Mononuclear cell (primary cell): ENCODE results near the gene PNPLA5. TPM values are rescaled to one million over a fixed set of nuclear protein-coding genes. Genes with fewer than 3 reads are reported as not detected.
"Not testable (repeated sequence)": the region's sequence is repeated elsewhere in the genome, so short reads cannot be mapped to it uniquely, and the experiment has no call there.

Experiments
- H3K27me3 ChIP-seq: 2 replicates; pipeline ENCODE4 v1.6.0; 2011; ENCODE audit warnings: low read length, control low read depth; ENCODE audit not compliant: insufficient read depth
- H3K4me1 ChIP-seq: 2 replicates; pipeline ENCODE4 v1.5.1; 2011; ENCODE audit warnings: mild to moderate bottlenecking, low read length, control low read depth; ENCODE audit not compliant: insufficient read depth
- H3K4me3 ChIP-seq: 2 replicates; pipeline ENCODE4 v1.5.1; 2011; ENCODE audit warnings: mild to moderate bottlenecking, low read length, moderate library complexity
- H3K9me3 ChIP-seq: 2 replicates; pipeline ENCODE4 v1.5.1; 2011; ENCODE audit warnings: low read depth, mild to moderate bottlenecking, control low read depth, low read length
- total RNA-seq: library from RNA; depleted of rRNA; stranded (reverse); fragments of >200 nt; gene quantifications from one replicate; pipeline ENCODE4 v1.2.3, GENCODE V29; 2012

Gene PNPLA5
- total RNA-seq, 1 donor = not detected

DNA sequence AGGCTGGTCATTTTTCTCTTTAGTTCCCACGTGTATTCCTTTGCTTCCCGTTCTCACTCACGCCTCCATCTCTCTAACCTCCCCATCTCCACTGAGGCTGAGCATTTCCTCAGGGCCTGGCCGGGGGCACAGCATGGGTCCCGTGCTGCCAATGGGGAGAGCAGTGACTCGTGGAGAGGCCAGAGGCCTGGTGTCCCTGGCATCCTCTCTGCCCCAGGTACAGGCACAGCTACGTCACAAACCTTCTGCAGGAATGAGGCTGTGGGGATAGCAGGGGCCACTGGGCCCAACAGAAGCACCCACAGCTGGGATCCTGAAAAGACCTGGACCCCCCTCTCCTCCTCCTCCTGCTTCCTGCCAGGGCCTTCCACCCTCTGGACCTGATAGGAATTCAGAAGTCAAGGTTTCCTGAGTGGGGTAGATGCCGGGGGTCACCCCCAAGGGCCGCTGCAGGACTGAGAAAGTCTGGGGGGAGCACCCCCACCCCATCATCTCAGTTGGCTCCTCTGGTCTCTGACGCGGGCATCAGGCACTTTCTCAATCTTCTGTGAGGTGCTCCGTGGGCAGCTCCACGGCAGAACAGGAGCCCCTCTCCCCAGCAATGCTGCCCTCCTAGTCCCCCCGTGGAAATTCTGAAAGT lies 11.8 kb downstream of the PNPLA5 start:
- Histone ChIP-seq H3K4me1 (no peaks in the 10 kb centered on the region), H3K4me3 (no peak overlapping the region), H3K9me3 (no peaks in the 10 kb centered on the region), H3K27me3 (no peaks in the 10 kb centered on the region)

DNA sequence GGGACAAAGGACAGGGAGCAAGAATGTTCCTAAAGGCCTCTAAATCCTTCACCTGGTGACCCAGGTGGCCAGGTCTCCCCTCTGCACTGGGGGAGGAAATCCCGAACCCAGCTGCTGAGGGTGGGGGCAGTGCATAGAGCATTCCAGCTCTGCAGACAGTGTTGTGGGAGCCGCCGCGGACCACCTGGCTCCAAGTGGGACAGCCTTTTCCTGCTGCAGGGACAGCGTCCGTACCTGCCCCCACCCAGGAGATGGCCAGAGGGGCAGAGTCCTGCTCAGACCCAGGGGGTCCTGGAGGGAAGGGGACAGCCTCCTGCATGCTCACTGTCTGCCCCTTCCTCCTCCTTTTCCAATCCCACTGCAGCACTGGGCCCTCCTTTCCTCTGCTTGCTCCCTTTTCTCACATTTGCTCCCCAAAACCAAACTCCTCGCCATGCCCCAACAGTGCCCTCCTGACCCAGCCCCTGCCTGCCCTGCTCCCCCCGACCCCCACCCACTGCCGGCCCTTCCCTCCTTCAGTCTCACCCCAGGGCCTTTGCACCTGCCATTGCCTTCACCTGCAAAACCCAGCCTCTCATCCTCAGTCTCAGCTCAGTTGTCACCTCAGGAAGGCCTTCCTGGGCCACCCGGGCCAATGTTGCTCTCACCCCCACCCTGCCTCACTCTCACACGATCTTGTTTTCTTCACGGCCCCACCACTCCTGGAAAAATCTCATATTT lies 12.8 kb downstream of the PNPLA5 start:
- Histone ChIP-seq H3K4me3 (no peak overlapping the region), H3K4me1 (no peaks in the 10 kb centered on the region), H3K9me3 (no peaks in the 10 kb centered on the region), H3K27me3 (no peaks in the 10 kb centered on the region)

DNA sequence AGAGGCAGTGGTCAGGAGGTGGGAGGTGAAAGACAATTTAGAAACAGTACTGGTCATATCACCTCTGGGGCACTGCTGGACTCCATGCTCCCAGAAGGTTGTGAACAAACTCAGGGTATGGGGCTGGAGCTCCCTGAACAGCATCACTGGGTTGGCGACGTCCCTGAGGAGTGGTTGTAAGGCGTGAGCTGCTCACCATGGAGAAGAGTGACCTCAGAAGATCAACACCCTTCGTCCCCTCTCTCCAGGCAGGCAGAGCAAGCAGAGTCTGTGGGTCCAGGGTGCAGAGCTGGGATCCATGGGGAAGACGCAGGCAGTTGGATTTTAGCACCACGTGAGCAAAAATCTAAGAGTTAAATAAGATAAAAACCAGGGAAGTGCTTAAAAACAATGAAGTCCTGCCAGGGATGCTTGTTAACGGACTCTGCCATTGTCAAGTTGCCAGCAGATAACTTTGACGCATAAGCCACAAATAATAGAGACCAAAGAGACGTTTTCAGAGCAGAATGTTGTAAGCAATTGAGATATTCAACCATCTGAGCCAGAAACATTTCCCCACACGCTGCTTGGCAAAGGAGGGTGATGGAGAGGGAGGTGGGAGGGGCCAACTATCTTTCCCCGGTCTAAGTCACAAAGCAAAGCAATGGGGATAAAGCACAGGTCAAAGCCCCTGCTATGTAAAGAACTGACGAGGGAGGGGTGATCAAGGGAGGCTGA lies 13.6 kb downstream of the PNPLA5 start:
- H3K4me3 ChIP-seq = no peak overlapping the region
- no peaks in the 10 kb centered on the region for H3K27me3 ChIP-seq
- no peaks in the 10 kb centered on the region for H3K9me3 ChIP-seq
- H3K4me1 ChIP-seq = no peaks in the 10 kb centered on the region

DNA sequence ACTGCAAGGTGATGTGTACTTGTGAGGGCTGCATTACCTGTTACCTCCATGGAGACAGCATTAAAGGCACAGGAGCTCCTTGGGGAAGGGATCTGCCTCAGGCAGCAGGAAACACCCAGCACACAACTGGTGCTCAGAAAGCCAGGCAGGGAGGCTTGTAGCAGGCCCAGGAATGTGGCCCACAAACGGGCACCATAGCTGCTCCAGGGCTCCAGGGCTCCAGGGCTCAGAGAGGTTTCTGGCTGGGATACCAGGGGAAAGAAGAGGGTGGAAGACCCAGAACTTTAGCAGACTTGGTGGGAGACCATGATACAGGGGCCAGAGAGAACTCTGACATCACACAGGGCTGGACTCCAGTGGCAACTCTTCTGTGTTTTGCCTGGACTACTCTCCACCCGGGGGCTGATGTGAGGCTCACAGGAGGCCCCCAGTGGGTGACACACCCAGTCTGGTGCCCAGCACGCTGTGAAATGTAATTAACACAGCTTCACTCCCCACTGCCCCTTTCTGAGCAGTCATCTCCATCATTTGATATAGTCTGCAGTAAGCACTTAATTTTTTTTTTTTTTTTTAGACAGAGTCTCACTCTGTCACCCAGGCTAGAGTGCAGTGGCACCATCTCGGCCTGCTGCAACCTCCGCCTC lies 14.8 kb downstream of the PNPLA5 start:
- Histone ChIP-seq H3K9me3 (no peaks in the 10 kb centered on the region), H3K27me3 (no peaks in the 10 kb centered on the region), H3K4me3 (no peak overlapping the region), H3K4me1 (no peaks in the 10 kb centered on the region)

DNA sequence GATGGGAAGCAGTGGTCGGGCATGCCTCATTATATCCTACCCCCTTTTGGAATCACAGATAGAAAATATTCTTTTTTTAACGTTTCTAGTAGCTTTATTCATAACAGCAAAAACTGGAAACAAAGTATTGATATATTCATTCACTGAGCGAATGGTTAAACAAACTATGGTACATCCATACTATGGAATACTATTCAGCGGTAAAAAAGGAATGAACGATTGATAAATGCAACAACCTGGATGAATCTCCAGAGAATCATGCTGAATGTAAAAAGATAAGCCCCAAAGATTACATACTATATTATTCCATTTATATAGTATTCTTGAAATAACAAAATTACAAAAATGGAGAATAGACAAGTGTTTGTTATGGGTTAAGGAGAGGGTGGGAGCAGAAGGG lies 22.0 kb downstream of the PNPLA5 start:
- peaks cover 3% of the 10 kb centered on the region for H3K27me3 ChIP-seq
- no peak overlapping the region for H3K4me3 ChIP-seq

DNA sequence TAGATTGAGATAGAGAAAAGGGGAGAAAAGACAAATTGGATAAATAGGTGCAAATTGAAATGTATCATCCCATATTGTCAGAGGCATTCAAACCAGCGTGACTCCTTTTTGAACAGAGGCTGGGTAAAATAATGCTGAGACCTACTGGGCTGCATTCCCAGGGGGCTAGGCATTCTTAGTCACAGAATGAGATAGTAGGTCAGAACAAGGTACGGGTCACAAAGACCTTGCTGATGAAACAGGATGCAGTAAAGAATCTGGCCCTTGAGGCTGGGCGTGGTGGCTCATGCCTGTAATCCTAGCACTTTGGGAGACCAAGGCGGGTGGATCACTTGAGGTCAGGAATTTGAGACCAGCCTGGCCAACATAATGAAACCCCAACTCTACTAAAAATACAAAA lies 22.8 kb downstream of the PNPLA5 start:
- not testable (repeated sequence) for H3K27me3 ChIP-seq, H3K9me3 ChIP-seq, H3K4me3 ChIP-seq, H3K4me1 ChIP-seq

More for the DNA sequence above, 22.0 kb downstream of the PNPLA5 start:
- Histone ChIP-seq H3K9me3 (no peaks in the 10 kb centered on the region), H3K4me1 (no peaks in the 10 kb centered on the region)

DNA sequence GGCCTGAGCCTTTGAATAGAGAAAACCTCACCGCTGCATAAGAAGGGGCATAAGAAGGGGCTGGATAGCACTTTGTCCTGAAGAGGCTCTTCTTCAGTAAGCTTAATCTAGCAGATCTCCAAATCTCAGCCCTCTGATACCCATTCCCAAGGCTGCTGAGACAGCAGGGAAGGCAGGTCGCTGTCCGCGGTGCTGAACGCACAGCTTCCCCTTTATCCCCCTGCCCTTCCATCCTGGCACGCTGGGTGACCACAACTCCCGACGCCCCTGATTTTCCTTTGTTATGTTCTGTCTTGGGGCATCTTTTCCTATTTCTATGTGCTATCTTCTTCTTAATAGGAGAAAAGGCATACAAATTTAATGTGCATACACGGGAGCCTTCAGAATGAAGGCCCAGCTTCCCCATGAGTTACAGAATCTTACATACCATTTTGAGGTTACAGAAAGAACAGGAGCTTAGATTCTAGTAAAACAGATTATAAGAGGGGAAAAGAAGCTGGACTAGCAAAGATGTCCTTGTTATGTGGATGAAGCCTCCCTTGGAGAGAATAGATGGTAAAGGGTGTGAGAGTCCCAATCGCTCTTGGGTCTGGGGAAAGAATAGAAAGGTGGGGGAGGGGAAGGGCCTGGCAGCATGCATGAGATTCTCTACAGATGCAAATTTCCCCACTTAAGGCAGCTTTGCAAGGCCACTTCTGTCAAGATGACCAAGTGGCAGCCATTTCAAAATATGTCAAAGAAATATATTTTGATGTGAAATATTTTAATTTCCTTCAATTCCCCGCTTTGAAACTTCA lies 23.8 kb downstream of the PNPLA5 start:
- H3K4me3 ChIP-seq = no peak overlapping the region
- H3K27me3 ChIP-seq = peaks cover 16% of the 10 kb centered on the region
- no peaks in the 10 kb centered on the region for H3K4me1 ChIP-seq
- H3K9me3 ChIP-seq = no peaks in the 10 kb centered on the region

DNA sequence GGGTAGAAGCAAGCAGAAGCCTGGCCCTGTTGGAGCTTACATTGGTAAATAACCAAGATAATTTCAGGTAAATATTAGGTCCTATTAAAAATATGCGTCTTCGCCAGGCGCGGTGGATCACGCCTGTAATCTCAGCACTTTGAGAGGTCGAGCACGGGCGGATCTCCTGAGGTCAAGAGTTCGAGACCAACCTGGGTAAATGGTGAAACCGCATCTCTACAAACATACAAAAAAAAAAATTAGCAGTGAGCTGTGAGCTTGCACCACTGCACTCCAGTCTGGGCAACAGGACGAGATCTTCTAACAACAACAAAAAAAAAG lies 29.0 kb downstream of the PNPLA5 start:
- Histone ChIP-seq H3K9me3 (no peaks in the 10 kb centered on the region), H3K27me3 (peaks cover 29% of the 10 kb centered on the region), H3K4me1 (no peaks in the 10 kb centered on the region), H3K4me3 (no peak overlapping the region)

DNA sequence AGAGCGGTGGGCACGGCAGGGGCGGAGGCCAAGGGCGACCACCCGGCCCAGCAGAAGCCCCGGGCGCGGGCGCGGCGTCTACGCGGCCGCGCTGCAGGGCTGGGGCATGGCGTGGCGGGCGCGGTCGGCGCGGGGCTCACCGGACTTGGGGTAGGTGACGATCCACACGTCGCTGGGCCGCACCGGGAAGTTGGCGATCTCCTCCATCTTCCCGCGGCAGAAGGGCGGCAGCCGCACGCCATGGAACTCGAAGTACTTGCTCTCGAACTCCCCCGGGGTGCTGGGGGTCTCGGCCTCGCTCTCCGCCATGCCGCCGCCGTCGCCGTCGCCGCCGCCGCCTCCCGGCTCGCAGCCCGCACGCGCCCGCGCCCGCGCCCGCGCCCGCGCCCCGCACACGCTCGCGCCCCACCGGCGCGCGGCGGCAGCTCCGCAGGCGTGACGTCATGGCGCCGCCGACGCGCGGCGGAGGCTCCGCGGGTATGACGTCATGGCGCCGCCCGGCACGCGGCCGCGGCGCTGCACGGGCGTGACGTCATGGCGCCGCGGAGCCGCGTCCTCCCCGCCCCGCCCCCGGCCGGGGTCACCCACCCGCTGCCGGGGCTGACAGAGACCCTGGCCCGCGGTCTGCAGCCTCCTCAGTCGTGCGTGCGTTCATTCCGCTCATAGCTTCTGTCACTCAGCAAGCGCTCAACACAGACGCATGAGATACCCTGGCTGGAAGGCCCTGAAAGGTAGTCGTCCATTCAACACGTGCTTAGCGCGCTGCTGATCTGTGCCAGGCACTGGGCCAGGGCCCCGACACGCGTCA lies 29.5 kb downstream of the PNPLA5 start, which contains the start of gene SULT4A1:
Gene SULT4A1, minus strand, starts transcription at position 440 of the 808 bp plus-strand sequence. Its CDS starts 131 bp downstream, at position 309.
- no peaks in the 10 kb centered on the region for H3K9me3 ChIP-seq
- no peaks in the 10 kb centered on the region for H3K4me1 ChIP-seq
- H3K27me3 ChIP-seq = peaks cover 29% of the 10 kb centered on the region
- H3K4me3 ChIP-seq = no peak within 1 kb of the TSS

DNA sequence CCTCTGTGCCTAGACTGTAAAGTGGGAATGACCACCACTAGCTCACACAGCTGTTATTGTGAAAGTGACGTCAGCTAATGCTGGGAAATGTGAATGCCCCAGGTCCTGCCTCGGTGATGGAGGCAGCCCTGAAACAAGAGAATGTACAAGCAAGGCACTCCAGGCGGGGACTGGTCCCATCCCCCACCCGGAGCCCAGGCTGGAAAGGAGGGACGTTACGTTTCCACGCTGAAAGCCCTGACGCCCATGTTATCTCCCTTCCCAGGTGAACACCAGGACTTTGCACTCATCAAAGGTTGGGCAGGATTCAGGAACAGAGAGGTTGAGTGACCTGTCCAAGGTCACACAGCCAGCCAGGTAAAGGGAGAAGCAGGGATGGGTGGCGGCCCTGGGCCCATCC lies 30.3 kb downstream of the PNPLA5 start:
- H3K4me1 ChIP-seq = no peaks in the 10 kb centered on the region
- no peaks in the 10 kb centered on the region for H3K9me3 ChIP-seq
- H3K4me3 ChIP-seq = no peak overlapping the region
- H3K27me3 ChIP-seq = peaks cover 29% of the 10 kb centered on the region

DNA sequence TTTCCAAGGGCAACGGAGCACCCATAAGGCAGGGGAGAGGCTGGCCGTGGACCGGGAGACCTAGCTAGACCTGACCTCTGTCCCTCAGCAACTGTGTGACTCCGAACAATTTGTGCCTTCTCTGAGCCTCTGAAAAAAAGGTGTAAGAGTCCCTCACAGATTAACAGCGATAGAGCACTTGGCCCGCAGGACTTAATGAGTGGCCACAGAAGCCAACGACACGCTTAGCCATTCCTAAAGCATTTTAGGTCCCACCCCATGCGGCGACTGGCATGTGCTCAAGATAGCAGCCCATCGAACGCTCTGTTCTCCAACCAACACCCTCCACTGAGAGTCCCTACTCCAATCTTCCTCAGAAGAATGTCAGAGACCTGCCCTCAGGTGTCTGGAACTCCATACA lies 31.0 kb downstream of the PNPLA5 start:
- no peaks in the 10 kb centered on the region for H3K9me3 ChIP-seq
- H3K4me3 ChIP-seq = no peak overlapping the region
- no peaks in the 10 kb centered on the region for H3K4me1 ChIP-seq
- peaks cover 29% of the 10 kb centered on the region for H3K27me3 ChIP-seq

DNA sequence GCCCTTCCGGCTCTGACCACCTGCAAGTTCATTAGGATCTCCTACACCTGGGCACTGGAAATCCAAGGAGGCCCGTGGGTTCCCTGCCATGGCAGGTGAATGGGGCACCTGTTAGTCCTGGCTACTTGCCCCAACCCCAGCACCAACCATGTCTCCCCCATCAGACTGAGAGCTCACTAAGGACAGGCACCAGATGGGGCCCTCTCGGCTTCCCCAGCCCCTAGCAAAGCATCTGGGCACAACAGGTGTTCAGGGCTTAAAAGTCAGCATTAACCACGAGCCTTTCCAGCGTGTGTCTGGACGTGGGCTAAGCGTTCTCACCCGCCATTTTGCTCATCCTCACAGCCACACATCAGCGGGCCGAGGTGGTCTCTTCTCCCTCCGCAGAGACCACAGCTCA lies 31.7 kb downstream of the PNPLA5 start:
- H3K9me3 ChIP-seq = no peaks in the 10 kb centered on the region
- no peak overlapping the region for H3K4me3 ChIP-seq
- H3K27me3 ChIP-seq = peaks cover 26% of the 10 kb centered on the region
- H3K4me1 ChIP-seq = no peaks in the 10 kb centered on the region

DNA sequence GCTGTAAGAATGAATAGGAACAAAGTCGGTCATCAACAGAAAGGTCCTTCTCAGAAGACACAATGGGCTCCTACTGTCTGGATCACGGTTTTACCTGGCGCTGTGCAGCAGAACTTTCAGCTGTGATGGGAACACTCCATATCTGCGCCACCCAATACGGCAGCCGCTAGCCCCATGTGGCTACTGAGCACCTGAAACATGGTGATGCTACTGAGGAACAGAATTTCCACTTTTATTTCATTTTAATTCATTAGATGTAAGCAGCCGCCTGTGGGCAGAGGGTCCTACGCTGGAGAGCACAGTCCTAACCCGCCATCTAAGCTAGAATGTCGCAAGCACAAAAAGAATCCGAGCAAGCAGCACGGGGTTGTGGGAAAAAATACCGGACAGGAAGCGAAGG lies 32.2 kb downstream of the PNPLA5 start:
- no peak overlapping the region for H3K4me3 ChIP-seq
- no peaks in the 10 kb centered on the region for H3K9me3 ChIP-seq
- H3K27me3 ChIP-seq = peaks cover 26% of the 10 kb centered on the region
- no peaks in the 10 kb centered on the region for H3K4me1 ChIP-seq

DNA sequence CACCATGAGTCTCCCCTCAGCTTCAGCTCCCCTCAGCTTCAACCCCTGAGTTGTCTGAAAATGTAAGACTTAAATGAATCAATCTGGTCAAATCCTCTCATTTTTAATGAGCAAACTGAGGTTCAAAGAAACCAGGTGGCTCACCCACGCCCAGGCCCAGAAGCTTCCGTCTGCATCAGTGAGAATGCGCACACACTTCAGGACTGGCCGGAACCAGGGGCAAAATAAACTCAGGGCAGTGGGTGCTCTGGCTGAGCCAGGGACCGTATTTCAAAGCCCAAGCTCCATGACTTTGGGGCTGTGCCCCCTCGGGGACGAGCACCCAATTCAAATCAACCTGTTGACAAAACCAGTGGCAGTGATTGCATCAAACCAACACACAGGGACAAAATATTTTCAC lies 32.6 kb downstream of the PNPLA5 start:
- Histone ChIP-seq H3K9me3 (no peaks in the 10 kb centered on the region), H3K4me1 (no peaks in the 10 kb centered on the region), H3K4me3 (no peak overlapping the region), H3K27me3 (peaks cover 24% of the 10 kb centered on the region)
